ENCODE data around the gene IAPP. TPM values are rescaled to one million over a fixed set of nuclear protein-coding genes. Genes with fewer than 3 reads are reported as not detected.

IAPP gene
- polyA plus RNA-seq, 3 donors = not detected

- no peak overlapping the region for H2AFZ ChIP-seq (ENCODE audit: insufficient read depth, low read depth, low read length, poor library complexity, severe bottlenecking)
- H3K9ac ChIP-seq (ENCODE audit: insufficient read depth, low read length, poor library complexity, severe bottlenecking) = no peak overlapping the region
- no peaks in the 10 kb centered on the region for H3K36me3 ChIP-seq (replicated peaks in 1 of 2; ENCODE audit: control insufficient read depth in 1 of 2, insufficient read depth in 2 of 2, low read length in 2 of 2)
- Mint-ChIP-seq H3K27me3 (ENCODE audit: low read depth in 3 of 3) (peaks cover 0 to 1% (median 0%) of the 10 kb centered on the region in 3 donors), H3K36me3 (no peaks in the 10 kb centered on the region), H3K4me1 (no peaks in the 10 kb centered on the region), H3K4me3 (no peak overlapping the region), H3K9me3 (peaks cover 9 to 37% (median 25%) of the 10 kb centered on the region in 7 donors), H3K27ac (no peak overlapping the region)
- H3K27me3 ChIP-seq (ENCODE audit: control insufficient read depth in 2 of 2, insufficient read depth in 2 of 2, low read length in 2 of 2) = no peaks in the 10 kb centered on the region
- H3K4me1 ChIP-seq (ENCODE audit: control insufficient read depth in 1 of 2, insufficient read depth in 2 of 2, low read length in 2 of 2) = no peaks in the 10 kb centered on the region
- no CpG with 5 or more reads among the region's 1 CpG for WGBS (ENCODE audit: insufficient coverage)
- no peak overlapping the region for H3K4me3 ChIP-seq (replicated peaks in 1 of 3; ENCODE audit: low read depth in 2 of 3, low read length in 3 of 3)
- intact Hi-C loops (cut with micrococcal nuclease) = no loop called here
- TF ChIP-seq, protein P1, sequence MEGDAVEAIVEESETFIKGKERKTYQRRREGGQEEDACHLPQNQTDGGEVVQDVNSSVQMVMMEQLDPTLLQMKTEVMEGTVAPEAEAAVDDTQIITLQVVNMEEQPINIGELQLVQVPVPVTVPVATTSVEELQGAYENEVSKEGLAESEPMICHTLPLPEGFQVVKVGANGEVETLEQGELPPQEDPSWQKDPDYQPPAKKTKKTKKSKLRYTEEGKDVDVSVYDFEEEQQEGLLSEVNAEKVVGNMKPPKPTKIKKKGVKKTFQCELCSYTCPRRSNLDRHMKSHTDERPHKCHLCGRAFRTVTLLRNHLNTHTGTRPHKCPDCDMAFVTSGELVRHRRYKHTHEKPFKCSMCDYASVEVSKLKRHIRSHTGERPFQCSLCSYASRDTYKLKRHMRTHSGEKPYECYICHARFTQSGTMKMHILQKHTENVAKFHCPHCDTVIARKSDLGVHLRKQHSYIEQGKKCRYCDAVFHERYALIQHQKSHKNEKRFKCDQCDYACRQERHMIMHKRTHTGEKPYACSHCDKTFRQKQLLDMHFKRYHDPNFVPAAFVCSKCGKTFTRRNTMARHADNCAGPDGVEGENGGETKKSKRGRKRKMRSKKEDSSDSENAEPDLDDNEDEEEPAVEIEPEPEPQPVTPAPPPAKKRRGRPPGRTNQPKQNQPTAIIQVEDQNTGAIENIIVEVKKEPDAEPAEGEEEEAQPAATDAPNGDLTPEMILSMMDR (IDR thresholded peaks at IDR 0.05) = no peak
- no peaks in the 10 kb centered on the region for H4K20me1 ChIP-seq (ENCODE audit: insufficient read depth, low read length)
- no peak overlapping the region for H3K4me2 ChIP-seq (replicated peaks; ENCODE audit: extremely low read depth, low read length, poor library complexity, severe bottlenecking)
- no peak overlapping the region for H3K27ac ChIP-seq (ENCODE audit: low read depth in 1 of 2, low read length in 2 of 2)
- DNase-seq = no peak
- H3K9me3 ChIP-seq (replicated peaks in 1 of 2; ENCODE audit: control insufficient read depth in 1 of 2, insufficient read depth in 1 of 2, low read length in 2 of 2) = peaks cover 23 to 36% of the 10 kb centered on the region in 2 donors
- no peaks in the 10 kb centered on the region for H3K79me2 ChIP-seq (ENCODE audit: insufficient read depth, low read length)
Observed at GRCh38 chr12:21330682-21331253, 41.9 kb upstream of the IAPP start.

GRCh38 chr12:21334771-21335325, 37.9 kb upstream of the IAPP start, which contains the start of gene SLCO1A2:
SLCO1A2 (minus strand) TSS chr12:21334917; CDS start chr12:21334647, 270 bp downstream.
- Histone ChIP-seq H3K27ac (ENCODE audit: low read depth in 1 of 2, low read length in 2 of 2) (no peak within 1 kb of the TSS), H3K79me2 (ENCODE audit: insufficient read depth, low read length) (no peaks in the 10 kb centered on the region), H3K9me3 (replicated peaks in 1 of 2; ENCODE audit: control insufficient read depth in 1 of 2, insufficient read depth in 1 of 2, low read length in 2 of 2) (peaks cover 5 to 15% of the 10 kb centered on the region in 2 donors), H3K36me3 (replicated peaks in 1 of 2; ENCODE audit: control insufficient read depth in 1 of 2, insufficient read depth in 2 of 2, low read length in 2 of 2) (no peaks in the 10 kb centered on the region), H3K4me1 (ENCODE audit: control insufficient read depth in 1 of 2, insufficient read depth in 2 of 2, low read length in 2 of 2) (no peaks in the 10 kb centered on the region), H2AFZ (ENCODE audit: insufficient read depth, low read depth, low read length, poor library complexity, severe bottlenecking) (no peak within 1 kb of the TSS), H3K9ac (ENCODE audit: insufficient read depth, low read length, poor library complexity, severe bottlenecking) (no peak within 1 kb of the TSS), H3K27me3 (ENCODE audit: control insufficient read depth in 2 of 2, insufficient read depth in 2 of 2, low read length in 2 of 2) (no peaks in the 10 kb centered on the region), H4K20me1 (ENCODE audit: insufficient read depth, low read length) (no peaks in the 10 kb centered on the region), H3K4me3 (replicated peaks in 1 of 3; ENCODE audit: low read depth in 2 of 3, low read length in 3 of 3) (no peak within 1 kb of the TSS), H3K4me2 (replicated peaks; ENCODE audit: extremely low read depth, low read length, poor library complexity, severe bottlenecking) (no peak within 1 kb of the TSS)
- Mint-ChIP-seq H3K4me1 (no peaks in the 10 kb centered on the region), H3K27me3 (ENCODE audit: low read depth in 3 of 3) (no peaks in the 10 kb centered on the region), H3K4me3 (no peak within 1 kb of the TSS), H3K27ac (no peak within 1 kb of the TSS), H3K36me3 (no peaks in the 10 kb centered on the region), H3K9me3 (peaks cover 2 to 14% (median 9%) of the 10 kb centered on the region in 7 donors)
- intact Hi-C loops (cut with micrococcal nuclease) = no loop called here
- WGBS (ENCODE audit: insufficient coverage) = no CpG with 5 or more reads among the region's 3 CpGs
- no peak for DNase-seq
- TF ChIP-seq, protein P1 (IDR thresholded peaks at IDR 0.05) = no peak

Measured in CD14-positive monocyte (primary cell).